GM08714 (cell line): Measurements from ENCODE around the gene SAE1.

Source experiments
- H3K4me3 ChIP-seq: fragments of 200-500 bp; sonication (Bioruptor generic); 2 replicates; pipeline ENCODE4 v1.5.1; 2014; ENCODE audit warnings: mild to moderate bottlenecking, low read length, inconsistent platforms
- ZNF274 ChIP-seq: IDR thresholded peaks from 2 replicates; pipeline ENCODE4 v1.6.1; 2012; ENCODE audit warnings: mild to moderate bottlenecking, low read depth, low read length

The SAE1 gene

DNA sequence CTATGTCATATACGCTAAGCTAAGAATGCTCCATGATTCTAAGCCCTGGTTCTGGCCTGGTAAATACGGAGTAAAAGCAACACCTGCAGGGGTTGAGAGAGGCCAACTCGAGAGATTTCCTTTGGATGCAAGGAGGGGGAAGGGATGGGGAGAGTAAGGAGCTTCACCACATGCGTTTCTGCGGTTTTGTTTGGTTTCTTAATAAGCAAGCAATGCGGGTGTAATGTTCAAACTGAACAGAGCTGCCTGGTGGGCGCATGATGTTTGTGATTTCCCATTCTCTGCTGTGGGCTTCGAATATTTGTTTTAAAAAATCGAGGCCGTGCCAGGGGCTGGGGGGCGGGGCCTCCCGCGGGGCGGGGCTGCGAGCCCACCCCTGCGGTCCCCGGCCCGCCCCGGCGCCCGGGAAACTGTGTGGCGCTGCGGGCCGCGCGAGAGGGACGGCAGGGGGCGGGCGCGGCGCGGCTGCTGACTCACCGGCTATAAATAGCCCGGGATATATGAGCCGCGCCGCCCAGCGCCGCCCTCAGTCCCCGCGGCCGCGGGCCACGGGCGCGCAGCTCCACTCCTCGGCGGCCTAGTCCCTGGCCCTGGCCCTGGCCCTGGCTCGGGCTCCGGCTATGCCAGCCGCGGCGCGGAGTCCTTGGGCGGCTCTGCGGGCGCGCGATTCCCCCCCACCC, 95.3 kb downstream of the SAE1 start:
- TF ChIP-seq ZNF274 = no peak

DNA sequence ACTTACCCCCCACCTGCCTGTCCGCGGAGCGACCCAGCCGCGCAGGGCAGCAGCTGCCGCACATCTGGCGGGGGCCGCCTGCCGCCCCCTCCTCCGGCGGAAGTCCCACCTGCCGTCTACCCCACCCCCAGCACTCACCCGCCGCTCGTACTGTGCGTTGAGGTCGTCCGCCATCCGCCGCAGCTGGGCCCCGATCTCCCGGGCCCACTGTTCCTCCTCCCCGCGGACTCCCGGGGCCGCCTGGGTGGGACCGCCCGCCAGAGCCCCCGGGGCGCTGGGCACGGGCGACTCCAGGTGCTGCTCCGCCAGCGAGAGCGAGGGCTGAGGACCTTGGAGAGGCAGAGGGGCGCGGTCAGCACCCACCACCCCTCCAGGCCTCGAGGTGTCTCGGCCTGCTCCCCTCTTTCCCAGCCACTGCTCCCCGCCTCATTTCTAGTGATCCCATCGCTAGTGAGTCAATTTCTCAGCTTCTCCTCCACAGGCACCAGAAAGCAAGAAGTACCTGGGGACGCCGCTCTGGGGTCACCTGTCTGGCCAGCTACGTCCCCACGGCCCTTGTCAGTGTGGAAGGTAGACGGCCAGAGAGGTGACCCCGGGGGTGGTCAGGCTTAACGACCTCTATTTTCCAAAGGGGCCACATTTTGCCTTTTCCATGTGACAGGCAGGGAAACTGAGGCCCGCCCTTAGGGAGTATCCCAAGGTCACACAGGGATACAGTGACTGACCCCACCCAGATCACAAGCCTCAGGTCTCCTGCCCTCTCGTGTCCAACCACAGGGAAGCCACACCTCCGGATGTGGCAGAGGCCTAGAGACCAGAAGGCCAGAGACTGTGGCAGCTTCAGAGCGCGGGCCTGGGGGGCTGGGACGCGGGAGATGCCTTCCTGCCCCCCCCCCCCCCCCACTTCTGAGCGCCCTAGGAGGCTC, 96.1 kb downstream of the SAE1 start:
- H3K4me3 ChIP-seq = peak overlapping the region; percentile 73; the same call in 1 of the 2 replicates
- no peak for TF ChIP-seq ZNF274

More for the DNA sequence above, 95.3 kb downstream of the SAE1 start:
- peak overlapping the region; percentile 73; the same call in 1 of the 2 replicates for H3K4me3 ChIP-seq

DNA sequence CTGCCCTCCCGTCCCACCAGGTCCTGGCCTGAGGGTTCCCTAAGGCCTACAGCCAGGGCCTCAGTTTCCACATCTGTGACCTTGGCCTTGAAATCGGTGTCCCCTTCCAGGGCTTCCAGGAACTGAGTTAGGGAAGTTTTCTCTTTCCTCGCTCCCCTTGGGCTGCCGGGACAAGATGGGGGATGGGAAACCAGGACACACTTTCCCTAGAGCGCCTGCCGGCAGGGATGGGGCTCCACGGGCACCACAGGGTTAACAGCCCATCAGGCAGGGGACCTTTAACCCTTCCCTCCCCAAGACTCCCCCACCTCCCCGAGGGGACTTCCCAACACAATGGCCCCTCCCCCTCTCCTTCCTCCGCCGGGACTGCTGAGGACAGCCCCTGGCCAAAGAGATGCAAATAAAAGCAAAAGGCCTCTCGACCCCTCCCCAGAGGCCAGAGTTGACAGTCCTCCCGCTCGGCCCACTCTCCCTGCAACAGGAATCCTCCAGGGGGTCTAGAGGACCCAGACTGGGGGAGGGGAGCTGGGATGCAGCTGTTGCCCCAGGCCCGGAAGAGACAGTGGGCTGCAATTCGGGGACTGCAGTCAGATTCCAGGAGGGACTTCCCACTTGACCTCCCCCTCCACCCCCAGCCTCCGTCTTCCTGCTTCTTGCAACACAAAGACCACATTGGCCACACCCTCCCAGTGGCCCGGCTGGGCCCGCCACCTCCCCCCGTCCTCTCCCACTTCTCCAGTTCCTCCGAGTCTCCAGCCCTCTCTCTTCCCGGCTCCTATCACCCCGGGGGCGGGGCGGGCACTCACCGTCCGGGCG, 96.9 kb downstream of the SAE1 start:
- TF ChIP-seq ZNF274 = no peak

DNA sequence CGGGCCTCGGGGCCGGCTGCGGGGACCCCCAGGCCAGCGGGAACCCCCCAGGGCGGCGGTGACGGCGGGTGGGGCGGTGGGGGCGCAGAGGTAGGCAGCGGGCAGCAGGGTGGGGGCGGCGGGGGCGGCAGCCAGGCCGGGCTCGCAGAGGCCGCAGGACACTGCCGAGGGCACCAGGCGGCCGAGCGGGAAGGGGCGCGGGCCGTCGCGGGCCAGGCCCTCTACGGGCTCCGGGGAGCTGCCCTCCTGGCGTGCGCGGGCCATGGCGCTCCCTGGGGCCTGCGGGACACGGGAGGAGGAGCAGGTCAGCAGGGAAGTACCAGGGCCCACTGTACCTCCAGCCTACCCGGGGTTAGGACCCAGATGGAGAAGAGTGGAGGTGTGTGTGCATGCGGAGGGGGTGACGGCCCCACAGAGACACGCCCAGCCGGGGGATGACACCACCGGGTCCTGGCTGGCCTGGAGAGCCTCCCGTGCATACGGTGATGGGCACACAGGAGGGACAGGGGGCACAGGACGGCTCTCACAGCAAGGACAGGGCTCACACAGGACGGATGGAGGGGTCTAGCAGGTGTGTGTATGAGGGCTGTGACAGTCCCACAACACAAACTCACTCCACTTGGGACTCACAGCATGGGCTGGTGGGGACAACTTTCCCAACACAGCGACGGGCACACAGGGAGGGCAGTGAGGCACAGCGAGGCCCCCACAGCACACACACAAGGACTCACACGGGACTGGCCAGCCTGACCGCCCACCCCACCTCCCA, 97.7 kb downstream of the SAE1 start:
- peak overlapping the region; percentile 73 for H3K4me3 ChIP-seq
- no peak for TF ChIP-seq ZNF274

More for the DNA sequence above, 96.9 kb downstream of the SAE1 start:
- peak overlapping the region; percentile 73 for H3K4me3 ChIP-seq

DNA sequence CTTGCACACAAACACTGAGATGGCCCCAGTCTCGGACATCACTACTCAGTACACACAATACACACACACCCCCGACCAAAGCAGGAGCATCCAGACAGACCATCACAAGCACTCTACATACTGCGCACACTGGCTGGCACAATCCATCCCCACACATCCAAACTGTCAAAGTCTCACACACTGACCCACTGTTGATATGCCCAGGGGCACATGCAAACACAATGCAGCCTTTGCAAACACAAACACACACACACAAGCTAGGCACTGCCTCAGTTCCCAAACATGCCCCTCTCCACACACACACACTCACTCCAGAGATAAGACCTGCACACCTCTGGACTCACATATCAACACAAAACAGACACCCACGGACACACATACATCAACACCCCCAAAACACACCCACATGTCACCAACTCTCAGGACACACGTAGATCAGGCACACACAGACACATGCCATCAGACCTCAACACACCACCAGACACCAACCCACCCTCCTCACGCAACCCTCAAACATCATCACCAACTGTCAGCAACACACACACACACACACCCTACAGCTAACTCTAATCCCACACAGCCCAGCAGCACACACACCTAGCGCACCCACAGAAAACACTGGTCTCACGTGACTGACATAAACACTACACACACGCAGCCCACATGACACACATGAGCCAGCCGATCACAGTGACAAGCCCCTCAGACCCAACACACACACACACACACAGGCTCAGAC, 98.5 kb downstream of the SAE1 start:
- peak overlapping the region; percentile 73 for H3K4me3 ChIP-seq
- no peak for TF ChIP-seq ZNF274

DNA sequence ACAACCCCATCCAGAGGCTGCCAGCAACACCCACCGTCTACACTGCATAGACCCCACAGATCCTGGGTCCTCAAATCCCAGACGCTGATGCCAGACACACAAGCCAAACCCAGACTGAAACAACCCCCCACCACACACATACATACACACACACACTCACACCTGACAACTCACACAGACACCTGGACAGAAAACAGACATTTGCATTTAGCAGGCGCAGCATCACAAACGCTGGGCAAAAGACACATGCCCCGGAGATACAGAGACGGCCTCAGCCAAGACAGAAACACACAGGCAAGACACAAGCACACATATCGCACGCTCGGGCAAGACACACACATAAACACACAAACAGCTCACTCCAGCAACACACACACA, 99.0 kb downstream of the SAE1 start:
- no peak for TF ChIP-seq ZNF274
- peak overlapping the region; percentile 73 for H3K4me3 ChIP-seq

DNA sequence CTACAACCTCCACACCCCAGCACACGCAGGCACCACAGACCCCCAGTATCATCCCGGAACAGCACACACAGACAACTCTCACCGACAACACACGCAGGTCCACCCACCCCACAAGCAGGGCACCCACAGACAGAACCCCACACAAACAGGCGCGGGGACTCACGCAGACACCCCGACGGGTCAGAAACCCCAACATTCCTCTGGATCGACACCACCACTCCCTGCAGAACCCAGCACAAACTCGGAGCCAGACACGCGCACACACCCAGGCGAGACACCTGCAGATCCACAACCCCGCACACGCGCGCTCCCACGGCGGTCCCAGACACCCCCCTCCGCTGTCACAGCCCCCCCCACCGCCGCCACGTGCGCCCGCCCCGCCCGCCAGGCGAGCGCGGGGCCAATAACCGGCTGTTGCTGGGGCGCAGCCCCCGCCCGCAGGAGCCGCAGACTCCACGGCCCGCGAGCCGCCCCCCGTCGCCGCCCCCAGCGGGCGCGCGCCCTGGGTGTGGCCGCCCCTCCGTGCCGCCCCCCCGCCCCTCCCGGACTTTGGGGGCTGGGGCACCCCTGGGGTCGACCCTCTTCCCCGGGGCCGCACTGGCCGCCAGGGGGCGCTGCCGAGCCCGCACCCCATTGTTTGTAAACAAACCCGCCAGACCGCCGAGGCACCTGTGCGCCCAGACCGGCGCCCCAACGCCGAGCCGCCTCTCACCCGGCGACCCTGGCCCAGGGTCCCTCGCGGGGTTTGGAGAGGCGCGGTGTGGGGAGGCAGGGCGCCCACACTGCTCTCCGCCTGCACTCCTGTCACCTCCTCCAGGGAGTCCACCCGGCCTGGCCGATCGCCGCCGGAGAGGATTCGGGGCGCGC, 99.7 kb downstream of the SAE1 start:
- no peak for TF ChIP-seq ZNF274
- H3K4me3 ChIP-seq = peak overlapping the region; percentile 73

DNA sequence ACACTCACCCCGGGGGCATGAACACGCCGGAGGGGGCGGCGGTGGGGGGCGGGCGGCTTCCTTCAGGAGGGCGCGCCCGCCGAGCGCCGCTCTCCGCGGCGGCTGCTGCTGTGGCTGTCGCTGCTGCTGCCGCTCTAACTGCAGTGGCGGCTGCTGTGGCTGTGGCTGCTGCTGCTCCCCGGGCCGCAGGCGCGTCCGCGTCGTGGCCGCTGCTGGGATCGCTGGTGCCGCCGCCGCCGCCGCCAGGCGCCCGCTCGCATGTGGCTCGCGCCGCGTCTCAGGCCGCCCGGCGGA, 100.2 kb downstream of the SAE1 start, which contains the start of gene BBC3:
Gene BBC3 (minus strand): TSS at position 279 of the 294 bp plus-strand sequence. CDS start 2,768 bp downstream, outside the sequence.
- no peak for TF ChIP-seq ZNF274
- peak within 1 kb of the TSS; percentile 73 for H3K4me3 ChIP-seq

DNA sequence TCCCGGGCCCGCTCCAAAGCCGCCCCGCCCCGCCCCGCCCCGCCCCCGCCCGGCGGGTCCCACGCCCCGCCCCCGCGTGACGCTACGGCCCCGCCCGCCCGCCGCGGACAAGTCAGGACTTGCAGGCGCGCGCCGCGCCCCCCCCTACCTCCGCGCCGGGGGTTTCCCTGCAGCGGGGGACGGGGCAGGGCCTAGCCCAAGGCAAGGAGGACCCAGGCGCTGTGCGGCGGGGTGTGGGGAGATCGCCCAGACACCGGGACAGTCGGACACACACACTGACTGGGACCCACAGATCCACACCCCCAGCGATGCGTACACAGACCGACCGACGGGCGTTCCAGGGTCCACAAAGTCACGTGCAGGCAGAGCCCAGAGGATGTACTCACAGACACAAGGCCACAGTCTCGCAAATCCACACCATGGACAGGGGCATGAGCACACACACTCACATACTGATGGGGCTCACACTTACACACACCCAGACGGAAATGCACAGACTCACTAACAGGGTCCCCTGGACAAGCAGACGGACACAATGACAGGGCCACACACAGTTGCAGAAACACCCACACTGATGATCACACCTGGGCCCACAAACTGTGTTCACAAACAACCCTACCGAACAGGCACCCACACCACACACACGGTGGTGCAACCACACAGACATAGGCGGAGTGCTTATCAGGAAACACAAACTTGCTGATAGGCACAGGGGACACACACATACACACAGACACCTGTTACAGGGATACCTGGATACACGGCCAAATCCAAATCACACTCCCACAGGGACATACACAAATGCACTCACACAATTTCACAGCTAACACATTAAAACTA, 100.8 kb downstream of the SAE1 start:
- no peak for TF ChIP-seq ZNF274
- peak overlapping the region; percentile 73; the same call in 1 of the 2 replicates for H3K4me3 ChIP-seq

DNA sequence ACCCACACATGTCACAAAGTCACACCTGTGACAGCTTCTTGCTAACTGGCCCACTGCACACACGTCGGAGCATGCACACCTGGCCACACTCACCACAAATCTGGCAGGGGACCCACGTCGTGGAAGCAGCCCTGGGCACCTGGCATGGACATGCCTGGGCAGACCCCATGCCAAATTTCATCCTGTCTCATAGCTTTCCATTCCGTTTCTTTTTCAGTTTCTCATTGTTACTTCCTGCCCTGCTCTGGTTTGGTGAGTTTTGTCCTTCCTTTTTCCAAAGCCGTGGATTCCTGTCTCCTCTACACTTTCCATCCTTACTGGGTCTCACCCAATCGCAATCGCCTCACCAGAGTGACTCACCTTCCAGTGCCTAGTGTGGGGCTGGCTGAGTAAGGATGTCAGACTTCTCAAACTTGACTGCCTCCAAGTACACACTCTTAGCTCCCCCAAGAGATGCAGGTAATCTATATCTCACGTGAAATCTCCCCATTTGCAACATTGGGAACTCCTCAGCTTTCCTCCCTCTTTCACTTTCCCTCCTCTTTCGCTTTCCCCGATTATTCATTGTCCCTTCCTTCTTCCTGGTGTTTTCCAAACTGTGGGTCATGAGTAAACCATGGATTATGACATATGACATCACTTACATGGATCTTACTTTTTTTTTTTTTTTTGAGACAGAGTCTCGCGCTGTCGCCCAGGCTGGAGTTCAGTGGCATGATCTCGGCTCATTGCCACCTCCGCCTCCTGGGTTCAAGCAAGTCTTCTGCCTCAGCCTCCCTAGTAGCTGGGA, 102.0 kb downstream of the SAE1 start:
- TF ChIP-seq ZNF274 = no peak
- H3K4me3 ChIP-seq = peak overlapping the region; percentile 54; the same call in 1 of the 2 replicates
